H9 (cell line): ENCODE data around the gene FZD2. TPM values are rescaled to one million over a fixed set of nuclear protein-coding genes. Genes with fewer than 3 reads are reported as not detected.

Experiments
- DNase-seq: peaks from one replicate; pipeline ENCODE4 v3.0.0-alpha.2; 2017
- H2AFZ ChIP-seq: one replicate; pipeline ENCODE4 v1.6.1; 2013; ENCODE audit warnings: mild to moderate bottlenecking, low read length, control low read depth, moderate library complexity
- H2AK5ac ChIP-seq: 2 replicates; pipeline ENCODE4 v1.6.1; 2013; ENCODE audit warnings: low read length, control low read depth, mixed read lengths; ENCODE audit not compliant: insufficient read length
- H2BK120ac ChIP-seq: one replicate; pipeline ENCODE4 v1.6.1; 2013; ENCODE audit warnings: low read depth, mild to moderate bottlenecking, low read length, control low read depth, inconsistent platforms; ENCODE audit not compliant: poor library complexity, severe bottlenecking
- H2BK12ac ChIP-seq: 2 replicates; pipeline ENCODE4 v1.6.1; 2013; ENCODE audit warnings: low read length, control low read depth, mixed read lengths, low read depth; ENCODE audit not compliant: insufficient read length
- H2BK15ac ChIP-seq: 2 replicates; pipeline ENCODE4 v1.6.1; 2013; ENCODE audit warnings: low read depth, low read length, control low read depth
- H2BK20ac ChIP-seq: one replicate; pipeline ENCODE4 v1.6.1; 2013; ENCODE audit warnings: low read depth, mild to moderate bottlenecking, low read length, control low read depth, inconsistent platforms; ENCODE audit not compliant: poor library complexity, severe bottlenecking
- H2BK5ac ChIP-seq: 2 replicates; pipeline ENCODE4 v1.6.1; 2013; ENCODE audit warnings: low read length, control low read depth, mixed read lengths; ENCODE audit not compliant: insufficient read length
- H3K14ac ChIP-seq: 2 replicates; pipeline ENCODE4 v1.6.1; 2013; ENCODE audit warnings: low read length, control low read depth; ENCODE audit not compliant: insufficient read depth
- H3K18ac ChIP-seq: 2 replicates; pipeline ENCODE4 v1.6.1; 2013; ENCODE audit warnings: low read depth, mild to moderate bottlenecking, mixed read lengths, low read length, control low read depth; ENCODE audit not compliant: insufficient read length
- H3K23ac ChIP-seq: 2 replicates; pipeline ENCODE4 v1.6.1; 2013; ENCODE audit warnings: low read length, control low read depth, mixed read lengths, low read depth; ENCODE audit not compliant: insufficient read length
- H3K23me2 ChIP-seq: 2 replicates; pipeline ENCODE4 v1.6.1; 2013; ENCODE audit warnings: low read depth, mild to moderate bottlenecking, mixed read lengths, low read length, control low read depth; ENCODE audit not compliant: insufficient read length, poor library complexity, severe bottlenecking
- H3K27ac ChIP-seq: 2 replicates; pipeline ENCODE4 v1.5.1; 2013; ENCODE audit warnings: low read length, control low read depth, mixed read lengths, low read depth; ENCODE audit not compliant: insufficient read length
- H3K27me3 ChIP-seq: 2 replicates; pipeline ENCODE4 v1.6.1; 2013; ENCODE audit warnings: low read length, control low read depth, inconsistent platforms; ENCODE audit not compliant: insufficient read depth
- H3K4ac ChIP-seq: 2 replicates; pipeline ENCODE4 v1.6.1; 2013; ENCODE audit warnings: low read depth, mild to moderate bottlenecking, control low read depth, inconsistent platforms, low read length, moderate library complexity
- H3K4me1 ChIP-seq: 2 replicates; pipeline ENCODE4 v1.6.1; 2013; ENCODE audit warnings: low read length, control low read depth, inconsistent platforms; ENCODE audit not compliant: insufficient read depth
- H3K4me2 ChIP-seq: 2 replicates; pipeline ENCODE4 v1.6.1; 2013; ENCODE audit warnings: low read length, control low read depth, mixed read lengths; ENCODE audit not compliant: insufficient read length, insufficient read depth
- H3K56ac ChIP-seq: 2 replicates; pipeline ENCODE4 v1.6.1; 2013; ENCODE audit warnings: low read depth, mild to moderate bottlenecking, mixed read lengths, low read length, control low read depth; ENCODE audit not compliant: insufficient read length
- H3K79me1 ChIP-seq: 2 replicates; pipeline ENCODE4 v1.6.1; 2013; ENCODE audit warnings: low read depth, mild to moderate bottlenecking, moderate library complexity, low read length, control low read depth, inconsistent platforms; ENCODE audit not compliant: insufficient read depth, poor library complexity, severe bottlenecking
- H3K79me2 ChIP-seq: 2 replicates; pipeline ENCODE4 v1.6.1; 2013; ENCODE audit warnings: low read length, control low read depth, inconsistent platforms; ENCODE audit not compliant: insufficient read depth
- H3K9ac ChIP-seq: 2 replicates; pipeline ENCODE4 v1.6.1; 2013; ENCODE audit warnings: low read length, control low read depth, mixed read lengths; ENCODE audit not compliant: insufficient read length; ENCODE audit errors: extremely low read depth
- H3K9me3 ChIP-seq: one replicate; pipeline ENCODE4 v1.6.1; 2013; ENCODE audit warnings: low read depth, low read length, inconsistent platforms; ENCODE audit not compliant: control insufficient read depth
- H3T11ph ChIP-seq: one replicate; pipeline ENCODE4 v1.6.1; 2013; ENCODE audit warnings: mild to moderate bottlenecking, low read length, control low read depth, inconsistent platforms
- H4K20me1 ChIP-seq: one replicate; pipeline ENCODE4 v1.6.1; 2013; ENCODE audit not compliant: control insufficient read depth, insufficient read length, insufficient read depth
- H4K5ac ChIP-seq: 2 replicates; pipeline ENCODE4 v1.6.1; 2013; ENCODE audit warnings: low read depth, mild to moderate bottlenecking, mixed read lengths, low read length, control low read depth; ENCODE audit not compliant: insufficient read length
- H4K8ac ChIP-seq: replicated peaks from 2 replicates; pipeline ENCODE4 v1.6.1; 2013; ENCODE audit warnings: low read length, control low read depth, mixed read lengths, low read depth; ENCODE audit not compliant: insufficient read length
- H4K91ac ChIP-seq: 2 replicates; pipeline ENCODE4 v1.6.1; 2013; ENCODE audit warnings: low read depth, mild to moderate bottlenecking, moderate library complexity, mixed read lengths, low read length, control low read depth; ENCODE audit not compliant: insufficient read length
- H3K27ac Mint-ChIP-seq, 3 experiments: 2 replicates in 2 of 3; 3 replicates in 1 of 3; pipeline ENCODE4 v1.8.0; 2020 to 2021; ENCODE audit warnings: mixed read lengths in 3 of 3, mild to moderate bottlenecking in 1 of 3, moderate library complexity in 1 of 3
- H3K27me3 Mint-ChIP-seq: 2 replicates; pipeline ENCODE4 v1.8.0; 2021; ENCODE audit warnings: low read depth, mild to moderate bottlenecking, moderate library complexity, mixed read lengths
- H3K36me3 Mint-ChIP-seq, 3 experiments: 2 replicates in 2 of 3; 3 replicates in 1 of 3; pipeline ENCODE4 v1.8.0; 2020 to 2021; ENCODE audit warnings: low read depth in 3 of 3, mixed read lengths in 3 of 3; ENCODE audit not compliant: insufficient read depth in 1 of 3
- H3K4me1 Mint-ChIP-seq, 2 experiments: 2 replicates each; pipeline ENCODE4 v1.8.0; 2020; ENCODE audit warnings: mixed read lengths in 2 of 2
- H3K4me3 Mint-ChIP-seq, 2 experiments: 2 replicates in 1 of 2; 3 replicates in 1 of 2; pipeline ENCODE4 v1.8.0; 2020 to 2021; ENCODE audit warnings: mild to moderate bottlenecking in 2 of 2, mixed read lengths in 2 of 2, moderate library complexity in 1 of 2
- H3K9me3 Mint-ChIP-seq, 2 experiments: 2 replicates in 1 of 2; 3 replicates in 1 of 2; pipeline ENCODE4 v1.8.0; 2020; ENCODE audit warnings: mild to moderate bottlenecking in 2 of 2, mixed read lengths in 2 of 2, moderate library complexity in 1 of 2
- WGBS: extraction: QIAGEN DNeasy Blood & Tissue Kit; methylation state at CpG from one replicate; pipeline ENCODE4 v1.1.7; 2013; ENCODE audit warnings: missing lambda C conversion rate, low lambda C conversion rate, mixed read lengths; ENCODE audit not compliant: insufficient read length; ENCODE audit errors: extremely low coverage; 5-methylcytosine and 5-hydroxymethylcytosine counted together
- total RNA-seq: library from RNA; stranded (reverse); gene quantifications from 2 replicates; pipeline ENCODE4 v1.2.1, GENCODE V29; 2021
- TF ChIP-seq, protein P1 (sequence below): fragments of 200-600 bp; sonication (generic); conservative IDR thresholded peaks from 3 replicates; pipeline ENCODE4 v1.8.0; 2021; ENCODE audit warnings: antibody characterized with exemption, mild to moderate bottlenecking

FZD2 gene
- total RNA-seq, 1 experiment from 2014 or later = 18.2 TPM

GRCh38 chr17:44557651-44558285, 484 bp downstream of the FZD2 start:
- Histone ChIP-seq H3K79me2 (no peaks in the 10 kb centered on the region), H3K79me1 (no peaks in the 10 kb centered on the region), H3K4ac (no peak overlapping the region), H2BK20ac (no peak overlapping the region), H2BK12ac (no peak overlapping the region), H4K91ac (no peak overlapping the region), H2AK5ac (no peak overlapping the region), H2BK15ac (no peak overlapping the region), H3K18ac (peak overlapping the region; percentile 47), H4K5ac (no peak overlapping the region), H3K56ac (no peak overlapping the region), H2BK5ac (no peak overlapping the region), H2BK120ac (no peak overlapping the region), H4K8ac (no peak overlapping the region), H3K9ac (peak overlapping the region; percentile 39), H3K27ac (no peak overlapping the region), H3K27me3 (peaks cover 28% of the 10 kb centered on the region), H3K9me3 (no peaks in the 10 kb centered on the region), H3K23ac (no peak overlapping the region), H4K20me1 (no peaks in the 10 kb centered on the region), H3K4me1 (peaks cover 12% of the 10 kb centered on the region), H3K14ac (peak overlapping the region; percentile 28), H2AFZ (no peak overlapping the region), H3K4me2 (peak overlapping the region; percentile 83), H3K23me2 (peaks cover 16% of the 10 kb centered on the region), H3T11ph (no peak overlapping the region)
- DNase-seq = peak; percentile 76
- no CpG with 5 or more reads among the region's 69 CpGs for WGBS
- TF ChIP-seq, protein P1, sequence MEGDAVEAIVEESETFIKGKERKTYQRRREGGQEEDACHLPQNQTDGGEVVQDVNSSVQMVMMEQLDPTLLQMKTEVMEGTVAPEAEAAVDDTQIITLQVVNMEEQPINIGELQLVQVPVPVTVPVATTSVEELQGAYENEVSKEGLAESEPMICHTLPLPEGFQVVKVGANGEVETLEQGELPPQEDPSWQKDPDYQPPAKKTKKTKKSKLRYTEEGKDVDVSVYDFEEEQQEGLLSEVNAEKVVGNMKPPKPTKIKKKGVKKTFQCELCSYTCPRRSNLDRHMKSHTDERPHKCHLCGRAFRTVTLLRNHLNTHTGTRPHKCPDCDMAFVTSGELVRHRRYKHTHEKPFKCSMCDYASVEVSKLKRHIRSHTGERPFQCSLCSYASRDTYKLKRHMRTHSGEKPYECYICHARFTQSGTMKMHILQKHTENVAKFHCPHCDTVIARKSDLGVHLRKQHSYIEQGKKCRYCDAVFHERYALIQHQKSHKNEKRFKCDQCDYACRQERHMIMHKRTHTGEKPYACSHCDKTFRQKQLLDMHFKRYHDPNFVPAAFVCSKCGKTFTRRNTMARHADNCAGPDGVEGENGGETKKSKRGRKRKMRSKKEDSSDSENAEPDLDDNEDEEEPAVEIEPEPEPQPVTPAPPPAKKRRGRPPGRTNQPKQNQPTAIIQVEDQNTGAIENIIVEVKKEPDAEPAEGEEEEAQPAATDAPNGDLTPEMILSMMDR = no peak
- Mint-ChIP-seq H3K9me3 (peaks cover 0 to 10% of the 10 kb centered on the region in 2 experiments; a peak in 1 of 5 replicates), H3K4me1 (peaks cover 47 to 63% of the 10 kb centered on the region in 2 experiments), H3K27ac (peak overlapping the region; percentile 61 to 98 (median 97)), H3K27me3 (peaks cover 56% of the 10 kb centered on the region), H3K36me3 (peaks cover 3 to 14% (median 14%) of the 10 kb centered on the region in 3 experiments; a peak in 6 of 7 replicates), H3K4me3 (peak overlapping the region; percentile 83 to 90)
